SK-N-MC (cell line): ENCODE results near the gene FAM20C.

Source experiments
- DNase-seq: peaks from one replicate; pipeline ENCODE4 v3.0.0-alpha.2; 2011; ENCODE audit warnings: low read depth, low spot score
- H3K27ac ChIP-seq: fragments of 200-600 bp; sonication (generic); 2 replicates; pipeline ENCODE4 v1.5.1; 2016; ENCODE audit warnings: mixed run types
- H3K36me3 ChIP-seq: fragments of 200-600 bp; sonication (generic); 2 replicates; pipeline ENCODE4 v1.6.1; 2017; ENCODE audit warnings: antibody characterized with exemption, low read length, mixed read lengths; ENCODE audit not compliant: insufficient read depth
- H3K4me3 ChIP-seq: fragments of 200-600 bp; sonication (generic); 2 replicates; pipeline ENCODE4 v1.5.1; 2016
- H3K9ac ChIP-seq: fragments of 200-600 bp; sonication (generic); 2 replicates; pipeline ENCODE4 v1.8.0; 2017; ENCODE audit warnings: mixed run types, mixed read lengths; ENCODE audit not compliant: insufficient read length
- H3K9me3 ChIP-seq: fragments of 200-600 bp; sonication (generic); 2 replicates; pipeline ENCODE4 v1.6.1; 2017; ENCODE audit warnings: low read depth, mild to moderate bottlenecking, antibody characterized with exemption, low read length, moderate library complexity, mixed read lengths
- EZH2 ChIP-seq: fragments of 200-600 bp; sonication (generic); IDR thresholded peaks from one replicate; pipeline ENCODE4 v1.6.1; 2017; ENCODE audit warnings: antibody characterized with exemption
- FOXP2 ChIP-seq: optimal IDR thresholded peaks from 2 replicates; pipeline ENCODE3; 2011; ENCODE audit warnings: mild to moderate bottlenecking, moderate library complexity; ENCODE audit not compliant: insufficient read depth; ENCODE audit errors: extremely low read length, control extremely low read depth
- POLR2AphosphoS5 ChIP-seq: IDR thresholded peaks from 2 replicates; pipeline ENCODE4 v1.6.1; 2012; ENCODE audit warnings: mild to moderate bottlenecking, low read depth, low read length, borderline replicate concordance

The FAM20C gene

GRCh38 chr7:184294-185264, 7.8 kb upstream of the FAM20C start:
- H3K27ac ChIP-seq = no peak overlapping the region
- no peak for DNase-seq
- H3K4me3 ChIP-seq = no peak overlapping the region
- no peak for TF ChIP-seq FOXP2
- no peaks in the 10 kb centered on the region for H3K36me3 ChIP-seq
- no peaks in the 10 kb centered on the region for H3K9me3 ChIP-seq
- H3K9ac ChIP-seq = no peak overlapping the region

- no peak overlapping the region for H3K9ac ChIP-seq
Observed at GRCh38 chr7:186516-187113, 5.8 kb upstream of the FAM20C start.

GRCh38 chr7:187227-187927, 5.0 kb upstream of the FAM20C start:
- no peaks in the 10 kb centered on the region for H3K36me3 ChIP-seq
- H3K27ac ChIP-seq = no peak overlapping the region
- H3K9me3 ChIP-seq = no peaks in the 10 kb centered on the region
- TF ChIP-seq POLR2AphosphoS5 (no peak), FOXP2 (no peak), EZH2 (no peak)
- H3K4me3 ChIP-seq = no peak overlapping the region
- H3K9ac ChIP-seq = no peak overlapping the region
- DNase-seq = no peak

More at GRCh38 chr7:186516-187113, 5.8 kb upstream of the FAM20C start:
- H3K27ac ChIP-seq = no peak overlapping the region
- H3K9me3 ChIP-seq = no peaks in the 10 kb centered on the region
- no peak overlapping the region for H3K4me3 ChIP-seq
- TF ChIP-seq FOXP2 (no peak), POLR2AphosphoS5 (no peak), EZH2 (no peak)
- no peaks in the 10 kb centered on the region for H3K36me3 ChIP-seq
- DNase-seq = no peak

- DNase-seq = no peak
- Histone ChIP-seq H3K27ac (no peak overlapping the region), H3K4me3 (no peak overlapping the region), H3K36me3 (no peaks in the 10 kb centered on the region), H3K9ac (no peak overlapping the region), H3K9me3 (no peaks in the 10 kb centered on the region)
- TF ChIP-seq FOXP2 (no peak), POLR2AphosphoS5 (no peak), EZH2 (no peak)
Observed at GRCh38 chr7:188174-188573, 4.2 kb upstream of the FAM20C start.

- no peak overlapping the region for H3K9ac ChIP-seq
- no peak overlapping the region for H3K27ac ChIP-seq
- no peak for DNase-seq
- TF ChIP-seq FOXP2 (no peak), EZH2 (no peak), POLR2AphosphoS5 (no peak)
- H3K36me3 ChIP-seq = no peaks in the 10 kb centered on the region
- no peaks in the 10 kb centered on the region for H3K9me3 ChIP-seq
- no peak overlapping the region for H3K4me3 ChIP-seq
Observed at GRCh38 chr7:188727-189500, 3.5 kb upstream of the FAM20C start.

DNA sequence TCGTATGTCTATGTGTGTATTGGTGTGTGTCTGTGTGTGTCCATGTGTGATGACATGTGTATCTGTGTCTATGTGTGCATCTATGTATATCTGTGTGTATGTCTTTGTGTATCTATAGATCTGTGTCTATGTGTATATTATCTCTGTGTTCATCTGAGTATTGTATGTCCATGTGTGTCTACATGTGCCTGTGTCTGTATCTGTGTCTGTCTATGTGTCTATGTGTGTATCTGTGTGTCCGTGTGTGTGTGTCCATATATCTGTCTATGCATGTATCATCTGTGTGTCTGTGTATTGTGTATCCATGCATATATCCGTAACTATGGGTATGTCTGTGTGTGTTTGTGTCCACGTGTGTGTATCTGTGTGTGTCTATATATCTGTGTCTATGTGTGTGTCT, 2.7 kb upstream of the FAM20C start:
- H3K4me3 ChIP-seq = no peak overlapping the region
- no peak for TF ChIP-seq EZH2
- no peak for TF ChIP-seq FOXP2
- no peak for TF ChIP-seq POLR2AphosphoS5
- no peaks in the 10 kb centered on the region for H3K36me3 ChIP-seq
- no peaks in the 10 kb centered on the region for H3K9me3 ChIP-seq
- no peak for DNase-seq
- no peak overlapping the region for H3K9ac ChIP-seq
- no peak overlapping the region for H3K27ac ChIP-seq

DNA sequence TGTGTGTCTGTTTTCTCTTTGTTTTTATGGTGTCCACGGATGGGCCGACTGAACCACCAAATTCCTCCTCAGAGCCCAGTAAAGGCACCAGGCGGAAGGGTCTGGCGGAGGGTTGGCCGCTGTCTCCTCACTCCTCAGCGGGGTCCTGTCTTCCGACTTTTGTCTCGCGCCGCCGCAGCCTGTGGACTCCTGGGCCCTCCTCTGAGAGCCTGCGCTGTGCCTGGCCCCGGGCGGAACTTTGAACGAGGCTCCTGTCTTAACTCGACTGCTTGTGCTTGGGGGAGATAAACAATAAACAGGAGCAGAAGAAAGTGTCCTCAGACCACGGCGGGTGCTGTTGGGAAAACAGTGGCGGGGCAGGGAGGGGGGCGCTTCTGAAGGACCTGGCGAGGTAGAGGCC, 2.2 kb upstream of the FAM20C start:
- Histone ChIP-seq H3K4me3 (no peak overlapping the region), H3K9me3 (no peaks in the 10 kb centered on the region), H3K36me3 (no peaks in the 10 kb centered on the region), H3K9ac (no peak overlapping the region), H3K27ac (no peak overlapping the region)
- no peak for DNase-seq
- TF ChIP-seq EZH2 (no peak), FOXP2 (no peak), POLR2AphosphoS5 (no peak)
